ENCODE results near the gene MNX1. TPM values are rescaled to one million over a fixed set of nuclear protein-coding genes. Genes with fewer than 3 reads are reported as not detected.

Gene MNX1
- total and polyA plus RNA-seq, 9 of the 15 experiments (the other 6 are each of a cell fraction or from before 2014, with no cell fraction given): 0.15 to 8.0 (median 1.4) TPM

DNA sequence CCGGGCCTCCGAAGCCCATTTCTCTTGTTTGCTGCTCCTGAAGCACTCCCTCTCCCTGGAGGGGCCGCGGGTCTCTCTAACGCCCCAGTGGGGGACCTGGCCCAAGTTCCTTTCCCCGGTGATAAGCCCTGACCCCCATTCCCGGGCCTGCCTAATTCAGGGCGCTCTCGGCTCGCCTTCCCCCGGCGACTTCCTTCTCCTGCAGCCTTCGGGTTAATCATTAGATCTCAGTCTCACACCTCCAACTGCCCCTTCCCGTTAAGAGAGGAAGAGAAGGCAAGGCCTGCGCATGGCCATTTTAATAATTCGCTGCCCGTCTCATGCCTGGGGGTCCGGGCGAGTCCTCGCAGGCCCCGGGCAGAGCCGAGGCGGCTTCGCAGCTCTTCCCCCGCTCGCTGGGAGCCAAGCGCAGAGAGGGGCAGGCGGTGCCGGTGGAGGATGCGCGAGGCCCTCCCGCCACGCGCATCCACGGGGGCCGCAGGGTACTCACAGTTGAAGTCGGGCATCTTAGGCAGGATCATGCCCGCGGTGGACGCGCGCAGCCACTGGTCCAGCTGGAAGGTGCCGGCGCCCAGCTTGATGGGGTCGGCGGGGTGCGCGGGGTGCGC, 1.2 kb downstream of the MNX1 start (continued):
- TF ChIP-seq, protein P1, sequence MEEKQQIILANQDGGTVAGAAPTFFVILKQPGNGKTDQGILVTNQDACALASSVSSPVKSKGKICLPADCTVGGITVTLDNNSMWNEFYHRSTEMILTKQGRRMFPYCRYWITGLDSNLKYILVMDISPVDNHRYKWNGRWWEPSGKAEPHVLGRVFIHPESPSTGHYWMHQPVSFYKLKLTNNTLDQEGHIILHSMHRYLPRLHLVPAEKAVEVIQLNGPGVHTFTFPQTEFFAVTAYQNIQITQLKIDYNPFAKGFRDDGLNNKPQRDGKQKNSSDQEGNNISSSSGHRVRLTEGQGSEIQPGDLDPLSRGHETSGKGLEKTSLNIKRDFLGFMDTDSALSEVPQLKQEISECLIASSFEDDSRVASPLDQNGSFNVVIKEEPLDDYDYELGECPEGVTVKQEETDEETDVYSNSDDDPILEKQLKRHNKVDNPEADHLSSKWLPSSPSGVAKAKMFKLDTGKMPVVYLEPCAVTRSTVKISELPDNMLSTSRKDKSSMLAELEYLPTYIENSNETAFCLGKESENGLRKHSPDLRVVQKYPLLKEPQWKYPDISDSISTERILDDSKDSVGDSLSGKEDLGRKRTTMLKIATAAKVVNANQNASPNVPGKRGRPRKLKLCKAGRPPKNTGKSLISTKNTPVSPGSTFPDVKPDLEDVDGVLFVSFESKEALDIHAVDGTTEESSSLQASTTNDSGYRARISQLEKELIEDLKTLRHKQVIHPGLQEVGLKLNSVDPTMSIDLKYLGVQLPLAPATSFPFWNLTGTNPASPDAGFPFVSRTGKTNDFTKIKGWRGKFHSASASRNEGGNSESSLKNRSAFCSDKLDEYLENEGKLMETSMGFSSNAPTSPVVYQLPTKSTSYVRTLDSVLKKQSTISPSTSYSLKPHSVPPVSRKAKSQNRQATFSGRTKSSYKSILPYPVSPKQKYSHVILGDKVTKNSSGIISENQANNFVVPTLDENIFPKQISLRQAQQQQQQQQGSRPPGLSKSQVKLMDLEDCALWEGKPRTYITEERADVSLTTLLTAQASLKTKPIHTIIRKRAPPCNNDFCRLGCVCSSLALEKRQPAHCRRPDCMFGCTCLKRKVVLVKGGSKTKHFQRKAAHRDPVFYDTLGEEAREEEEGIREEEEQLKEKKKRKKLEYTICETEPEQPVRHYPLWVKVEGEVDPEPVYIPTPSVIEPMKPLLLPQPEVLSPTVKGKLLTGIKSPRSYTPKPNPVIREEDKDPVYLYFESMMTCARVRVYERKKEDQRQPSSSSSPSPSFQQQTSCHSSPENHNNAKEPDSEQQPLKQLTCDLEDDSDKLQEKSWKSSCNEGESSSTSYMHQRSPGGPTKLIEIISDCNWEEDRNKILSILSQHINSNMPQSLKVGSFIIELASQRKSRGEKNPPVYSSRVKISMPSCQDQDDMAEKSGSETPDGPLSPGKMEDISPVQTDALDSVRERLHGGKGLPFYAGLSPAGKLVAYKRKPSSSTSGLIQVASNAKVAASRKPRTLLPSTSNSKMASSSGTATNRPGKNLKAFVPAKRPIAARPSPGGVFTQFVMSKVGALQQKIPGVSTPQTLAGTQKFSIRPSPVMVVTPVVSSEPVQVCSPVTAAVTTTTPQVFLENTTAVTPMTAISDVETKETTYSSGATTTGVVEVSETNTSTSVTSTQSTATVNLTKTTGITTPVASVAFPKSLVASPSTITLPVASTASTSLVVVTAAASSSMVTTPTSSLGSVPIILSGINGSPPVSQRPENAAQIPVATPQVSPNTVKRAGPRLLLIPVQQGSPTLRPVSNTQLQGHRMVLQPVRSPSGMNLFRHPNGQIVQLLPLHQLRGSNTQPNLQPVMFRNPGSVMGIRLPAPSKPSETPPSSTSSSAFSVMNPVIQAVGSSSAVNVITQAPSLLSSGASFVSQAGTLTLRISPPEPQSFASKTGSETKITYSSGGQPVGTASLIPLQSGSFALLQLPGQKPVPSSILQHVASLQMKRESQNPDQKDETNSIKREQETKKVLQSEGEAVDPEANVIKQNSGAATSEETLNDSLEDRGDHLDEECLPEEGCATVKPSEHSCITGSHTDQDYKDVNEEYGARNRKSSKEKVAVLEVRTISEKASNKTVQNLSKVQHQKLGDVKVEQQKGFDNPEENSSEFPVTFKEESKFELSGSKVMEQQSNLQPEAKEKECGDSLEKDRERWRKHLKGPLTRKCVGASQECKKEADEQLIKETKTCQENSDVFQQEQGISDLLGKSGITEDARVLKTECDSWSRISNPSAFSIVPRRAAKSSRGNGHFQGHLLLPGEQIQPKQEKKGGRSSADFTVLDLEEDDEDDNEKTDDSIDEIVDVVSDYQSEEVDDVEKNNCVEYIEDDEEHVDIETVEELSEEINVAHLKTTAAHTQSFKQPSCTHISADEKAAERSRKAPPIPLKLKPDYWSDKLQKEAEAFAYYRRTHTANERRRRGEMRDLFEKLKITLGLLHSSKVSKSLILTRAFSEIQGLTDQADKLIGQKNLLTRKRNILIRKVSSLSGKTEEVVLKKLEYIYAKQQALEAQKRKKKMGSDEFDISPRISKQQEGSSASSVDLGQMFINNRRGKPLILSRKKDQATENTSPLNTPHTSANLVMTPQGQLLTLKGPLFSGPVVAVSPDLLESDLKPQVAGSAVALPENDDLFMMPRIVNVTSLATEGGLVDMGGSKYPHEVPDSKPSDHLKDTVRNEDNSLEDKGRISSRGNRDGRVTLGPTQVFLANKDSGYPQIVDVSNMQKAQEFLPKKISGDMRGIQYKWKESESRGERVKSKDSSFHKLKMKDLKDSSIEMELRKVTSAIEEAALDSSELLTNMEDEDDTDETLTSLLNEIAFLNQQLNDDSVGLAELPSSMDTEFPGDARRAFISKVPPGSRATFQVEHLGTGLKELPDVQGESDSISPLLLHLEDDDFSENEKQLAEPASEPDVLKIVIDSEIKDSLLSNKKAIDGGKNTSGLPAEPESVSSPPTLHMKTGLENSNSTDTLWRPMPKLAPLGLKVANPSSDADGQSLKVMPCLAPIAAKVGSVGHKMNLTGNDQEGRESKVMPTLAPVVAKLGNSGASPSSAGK (IDR thresholded peaks at IDR 0.05): peak; percentile 56
- TF ChIP-seq, protein P2, sequence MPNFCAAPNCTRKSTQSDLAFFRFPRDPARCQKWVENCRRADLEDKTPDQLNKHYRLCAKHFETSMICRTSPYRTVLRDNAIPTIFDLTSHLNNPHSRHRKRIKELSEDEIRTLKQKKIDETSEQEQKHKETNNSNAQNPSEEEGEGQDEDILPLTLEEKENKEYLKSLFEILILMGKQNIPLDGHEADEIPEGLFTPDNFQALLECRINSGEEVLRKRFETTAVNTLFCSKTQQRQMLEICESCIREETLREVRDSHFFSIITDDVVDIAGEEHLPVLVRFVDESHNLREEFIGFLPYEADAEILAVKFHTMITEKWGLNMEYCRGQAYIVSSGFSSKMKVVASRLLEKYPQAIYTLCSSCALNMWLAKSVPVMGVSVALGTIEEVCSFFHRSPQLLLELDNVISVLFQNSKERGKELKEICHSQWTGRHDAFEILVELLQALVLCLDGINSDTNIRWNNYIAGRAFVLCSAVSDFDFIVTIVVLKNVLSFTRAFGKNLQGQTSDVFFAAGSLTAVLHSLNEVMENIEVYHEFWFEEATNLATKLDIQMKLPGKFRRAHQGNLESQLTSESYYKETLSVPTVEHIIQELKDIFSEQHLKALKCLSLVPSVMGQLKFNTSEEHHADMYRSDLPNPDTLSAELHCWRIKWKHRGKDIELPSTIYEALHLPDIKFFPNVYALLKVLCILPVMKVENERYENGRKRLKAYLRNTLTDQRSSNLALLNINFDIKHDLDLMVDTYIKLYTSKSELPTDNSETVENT (CRISPR knock-in tag; IDR thresholded peaks at IDR 0.05): 0 out of 2 replicates have a peak, but pooled peaks have one; percentile 16
- TF ChIP-seq CSDE1 (IDR thresholded peaks at IDR 0.05): no peak
- no peak for TF ChIP-seq ETV6 (IDR thresholded peaks at IDR 0.05; ENCODE audit: borderline replicate concordance in 1 of 2, low read depth in 2 of 2, low read length in 1 of 2)
- TF ChIP-seq ETV6 (CRISPR knock-in tag; IDR thresholded peaks at IDR 0.05; ENCODE audit: borderline replicate concordance): no peak
- no peak for TF ChIP-seq TEAD4 (IDR thresholded peaks at IDR 0.05; ENCODE audit: low read length)
- no peak for TF ChIP-seq TEAD4 (CRISPR knock-in tag; IDR thresholded peaks at IDR 0.05; ENCODE audit: borderline replicate concordance)
- no peak for TF ChIP-seq ZNF282 (CRISPR knock-in tag; IDR thresholded peaks at IDR 0.05)
- no peak for TF ChIP-seq HSF4 (CRISPR knock-in tag; IDR thresholded peaks at IDR 0.05; ENCODE audit: borderline replicate concordance)
